ENCODE measurements around the gene HOMER2. TPM values are rescaled to one million over a fixed set of nuclear protein-coding genes. Genes with fewer than 3 reads are reported as not detected.
"Not testable (repeated sequence)": the region's sequence is repeated elsewhere in the genome, so short reads cannot be mapped to it uniquely, and the experiment has no call there.

HOMER2 gene
- polyA plus RNA-seq, 12 donors: 18.9 to 46.2 (median 32.1) TPM

GRCh38 chr15:82865981-82866380 is 86.5 kb downstream of the HOMER2 start:
- DNase-seq: not testable (repeated sequence)

- DNase-seq: not testable (repeated sequence)
These were observed 86.9 kb downstream of the HOMER2 start for GRCh38 chr15:82865581-82865980.

GRCh38 chr15:82864967-82865366 is 87.6 kb downstream of the HOMER2 start:
- no peak for DNase-seq

GRCh38 chr15:82862886-82863285 is 89.6 kb downstream of the HOMER2 start:
- DNase-seq: no peak

GRCh38 chr15:82858932-82859331 is 93.6 kb downstream of the HOMER2 start:
- DNase-seq: no peak

GRCh38 chr15:82856397-82857170 is 95.9 kb downstream of the HOMER2 start:
- DNase-seq: no peak

- no peak for DNase-seq
These were observed 97.0 kb downstream of the HOMER2 start for GRCh38 chr15:82855286-82856100.

- DNase-seq: no peak
These were observed 98.0 kb downstream of the HOMER2 start for GRCh38 chr15:82854554-82854953.

- no peak for DNase-seq
These were observed 99.5 kb downstream of the HOMER2 start for GRCh38 chr15:82852941-82853561.

GRCh38 chr15:82851981-82852511 is 100.5 kb downstream of the HOMER2 start:
- no peak for DNase-seq

GRCh38 chr15:82851306-82851850 is 101.1 kb downstream of the HOMER2 start:
- DNase-seq: no peak

GRCh38 chr15:82850731-82851130 is 101.8 kb downstream of the HOMER2 start:
- DNase-seq: no peak

GRCh38 chr15:82849556-82850512 is 102.7 kb downstream of the HOMER2 start:
- DNase-seq: peak; percentile 53

GRCh38 chr15:82848241-82848993 is 104.1 kb downstream of the HOMER2 start:
- DNase-seq: no peak

- DNase-seq: no peak
These were observed 104.8 kb downstream of the HOMER2 start for GRCh38 chr15:82847703-82848102.

- no peak for DNase-seq
These were observed 105.9 kb downstream of the HOMER2 start for GRCh38 chr15:82846621-82847020.

- no peak for DNase-seq
These were observed 106.8 kb downstream of the HOMER2 start for GRCh38 chr15:82845686-82846085.

GRCh38 chr15:82843566-82843965 is 109.0 kb downstream of the HOMER2 start:
- DNase-seq: no peak

- no peak for DNase-seq
These were observed 112.4 kb downstream of the HOMER2 start for GRCh38 chr15:82840166-82840565.

GRCh38 chr15:82839136-82839535 is 113.4 kb downstream of the HOMER2 start:
- no peak for DNase-seq

All from muscle of arm (tissue), 12 donors.